ENCODE results near the gene PERM1. TPM values are rescaled to one million over a fixed set of nuclear protein-coding genes. Genes with fewer than 3 reads are reported as not detected.

Gene PERM1
- total and polyA plus RNA-seq, 2 of the 8 experiments (the other 6 are each of a cell fraction or from before 2014, with no cell fraction given), result not detected

DNA sequence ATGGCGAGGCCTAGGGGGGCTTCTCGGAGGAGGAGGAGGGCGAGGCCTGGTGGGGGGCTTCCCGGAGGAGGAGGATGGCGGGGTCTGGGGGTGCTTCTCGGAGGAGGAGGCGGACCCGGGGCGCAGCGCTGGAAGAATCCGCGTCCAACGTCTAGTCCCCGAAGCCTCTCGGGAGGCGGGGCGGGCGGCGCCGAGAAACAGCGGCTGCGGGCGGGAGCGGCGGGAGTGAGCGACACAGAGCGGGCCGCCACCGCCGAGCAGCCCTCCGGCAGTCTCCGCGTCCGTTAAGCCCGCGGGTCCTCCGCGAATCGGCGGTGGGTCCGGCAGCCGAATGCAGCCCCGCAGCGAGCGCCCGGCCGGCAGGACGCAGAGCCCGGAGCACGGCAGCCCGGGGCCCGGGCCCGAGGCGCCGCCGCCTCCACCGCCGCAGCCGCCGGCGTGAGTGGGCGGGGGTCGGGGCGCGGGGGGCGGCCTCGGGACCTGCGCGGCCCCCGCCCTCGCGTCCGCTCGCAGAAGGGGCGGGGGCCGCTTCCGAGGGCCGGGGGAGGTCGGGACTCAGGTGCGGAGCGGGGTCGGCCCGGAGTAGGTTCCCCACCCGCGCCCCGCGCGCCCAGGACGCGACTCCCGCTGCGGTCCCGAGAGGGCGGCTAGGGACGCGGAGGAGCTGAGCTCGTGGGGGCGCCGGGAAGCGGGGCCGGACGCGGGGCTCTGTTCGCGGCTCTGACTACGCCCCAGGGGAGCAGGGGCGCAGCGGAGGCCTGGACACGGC is 21.3 kb downstream of the PERM1 start, which contains the start of gene KLHL17:
Gene KLHL17, plus strand, starts transcription at position 222 of the 769 bp plus-strand sequence. Its CDS starts 110 bp downstream, at position 332.
- H3K14ac ChIP-seq (ENCODE audit: insufficient read length), result no peak within 1 kb of the TSS
- no peak within 1 kb of the TSS for H4K91ac ChIP-seq (replicated peaks; ENCODE audit: insufficient read length, low read length)
- peaks cover 4 to 22% (median 16%) of the 10 kb centered on the region in 4 experiments for H3K27me3 ChIP-seq (replicated peaks in 1 of 4; ENCODE audit: control insufficient read depth in 3 of 4, extremely low read depth in 1 of 4, insufficient read depth in 3 of 4, low read length in 3 of 4)
- 0% methylated on average over 2 of the region's 109 CpGs; no CpG with 5 or more reads in 1 of the 2 experiments for WGBS, 2 experiments (ENCODE audit: extremely low coverage in 1 of 2, insufficient coverage in 1 of 2, insufficient read length in 1 of 2, insufficient replicate concordance in 2 of 2, low coverage in 1 of 2, low lambda C conversion rate in 2 of 2, missing lambda C conversion rate in 1 of 2)
- peak in 1 of 2 experiments; percentile 89 for DNase-seq (ENCODE audit: low read depth in 1 of 2, low spot score in 2 of 2)
- no peak within 1 kb of the TSS for H2AFZ ChIP-seq (ENCODE audit: low read length)
- no peak within 1 kb of the TSS for H2BK20ac ChIP-seq (ENCODE audit: low read length)
- TF ChIP-seq NRF1 (IDR thresholded peaks at IDR 0.05; ENCODE audit: low read depth, low read length) (no peak), SAP30 (IDR thresholded peaks at IDR 0.05; ENCODE audit: insufficient read depth, insufficient replicate concordance, low read length) (no peak), KDM4A (IDR thresholded peaks at IDR 0.05; ENCODE audit: low read depth, low read length, severe bottlenecking) (peak; percentile 74), GABPA (IDR thresholded peaks at IDR 0.05; ENCODE audit: borderline replicate concordance, insufficient read depth, low read length) (peak; percentile 27; the same call in 1 of the 2 replicates), CREB1 (IDR thresholded peaks at IDR 0.05) (peak; percentile 56), CBX8 (IDR thresholded peaks at IDR 0.05; ENCODE audit: borderline replicate concordance, low read depth, low read length) (no peak), FOSL1 (IDR thresholded peaks at IDR 0.05; ENCODE audit: insufficient read depth, low read depth, low read length) (no peak), RXRA (IDR thresholded peaks at IDR 0.05; ENCODE audit: insufficient read depth, low read depth, low read length) (no peak), POU5F1 (IDR thresholded peaks at IDR 0.05; ENCODE audit: low read depth, low read length) (no peak), CTBP2 (IDR thresholded peaks at IDR 0.05; ENCODE audit: borderline replicate concordance, insufficient read depth, insufficient read length, low read length) (no peak), CHD1 (IDR thresholded peaks at IDR 0.05; ENCODE audit: low read depth, low read length) (no peak)
- H3K27ac ChIP-seq (ENCODE audit: low read depth, low read length), result no peak within 1 kb of the TSS
- H3K9ac ChIP-seq (replicated peaks in 1 of 4; ENCODE audit: extremely low read depth in 1 of 4, low read depth in 3 of 4, low read length in 3 of 4), result no peak within 1 kb of the TSS
- H4K20me1 ChIP-seq (replicated peaks in 1 of 2; ENCODE audit: control insufficient read depth in 1 of 2, insufficient read depth in 2 of 2, low read length in 2 of 2), result peaks cover 13 to 28% of the 10 kb centered on the region in 2 experiments
- H3K23me2 ChIP-seq (ENCODE audit: low read depth, low read length), result peaks cover 10% of the 10 kb centered on the region
- no peak within 1 kb of the TSS; the same call in 1 of the 2 replicates for H2BK5ac ChIP-seq (ENCODE audit: low read depth, low read length)
- H3K4me3 ChIP-seq (ENCODE audit: extremely low read depth in 1 of 4, insufficient read depth in 2 of 4, low read depth in 3 of 4, low read length in 4 of 4), result peak within 1 kb of the TSS; percentile 49 to 100 (median 58)
- peaks cover 0 to 14% of the 10 kb centered on the region in 2 experiments; a peak in 3 of 4 replicates for H3K79me2 ChIP-seq (ENCODE audit: control insufficient read depth in 1 of 2, insufficient read depth in 2 of 2, low read length in 2 of 2)
- H4K5ac ChIP-seq (ENCODE audit: insufficient read length, low read depth, low read length), result no peak within 1 kb of the TSS
- peak within 1 kb of the TSS; percentile 90; the same call in 1 of the 2 replicates for H2AK5ac ChIP-seq (ENCODE audit: low read depth, low read length)
- no peak within 1 kb of the TSS for H2BK12ac ChIP-seq (ENCODE audit: low read depth, low read length)
- no peak within 1 kb of the TSS for H3K23ac ChIP-seq (ENCODE audit: insufficient read length)
- H3K4ac ChIP-seq (replicated peaks; ENCODE audit: insufficient read length, low read depth, low read length), result no peak within 1 kb of the TSS
- no peak within 1 kb of the TSS for H3K56ac ChIP-seq (replicated peaks; ENCODE audit: insufficient read length, low read depth, low read length)
- CTCF ChIA-PET (ENCODE audit: partially characterized antibody), result interaction anchor here (1.1 to 2.1 kb wide), 2 partner anchors 15 to 31 kb away, joined by 3 to 8 read pairs; no protein-coding TSS in a partner anchor
- H3K79me1 ChIP-seq (ENCODE audit: low read depth, low read length), result peaks cover 14% of the 10 kb centered on the region
- no peak for FAIRE-seq
- peak within 1 kb of the TSS; percentile 48; the same call in 1 of the 2 replicates for H3K18ac ChIP-seq (ENCODE audit: extremely low read depth, low read length)
- peak within 1 kb of the TSS; percentile 60 to 81 for H3K4me2 ChIP-seq (ENCODE audit: insufficient read depth in 1 of 2, low read depth in 2 of 2, low read length in 2 of 2)
- H4K8ac ChIP-seq (ENCODE audit: extremely low read depth, insufficient read depth, low read length), result peak within 1 kb of the TSS; percentile 79
- H3K9me3 ChIP-seq (ENCODE audit: insufficient read depth in 2 of 2, low read depth in 1 of 2, low read length in 1 of 2), result no peaks in the 10 kb centered on the region; a peak in 1 of 4 replicates
- POLR2A ChIA-PET (ENCODE audit: partially characterized antibody), result interaction anchor here (0.5 to 1.1 kb wide), 3 partner anchors 12 to 133 kb away, joined by 4 to 5 read pairs (median 4); no protein-coding TSS in a partner anchor
- 0 out of 2 replicates have a peak within 1 kb of the TSS, but pooled peaks have one; percentile 72 for H2BK15ac ChIP-seq (ENCODE audit: low read length)
- H3K4me1 ChIP-seq (replicated peaks in 1 of 4; ENCODE audit: control insufficient read depth in 3 of 4, insufficient read depth in 4 of 4, low read length in 3 of 4), result peaks cover 0 to 9% (median 3%) of the 10 kb centered on the region in 4 experiments; a peak in 5 of 7 replicates
- H3K36me3 ChIP-seq (ENCODE audit: control insufficient read depth in 2 of 4, insufficient read depth in 4 of 4, low read length in 3 of 4), result peaks cover 2 to 29% (median 18%) of the 10 kb centered on the region in 4 experiments
- no peak within 1 kb of the TSS for H2BK120ac ChIP-seq (replicated peaks; ENCODE audit: low read depth, low read length)
